HepG2 (cell line): ENCODE data around the gene BSG. TPM values are rescaled to one million over a fixed set of nuclear protein-coding genes. Genes with fewer than 3 reads are reported as not detected.
A peak's percentile ranks its signal among the peaks of the same experiment; 100 is the strongest.

ENCODE experiments used
- CBX5 ChIP-seq: sonication (generic); formaldehyde crosslinking; IDR thresholded peaks from 2 replicates; pipeline ENCODE4 v1.4.0; 2020; ENCODE audit warnings: missing genetic modification reagents, borderline replicate concordance
- CREB1 ChIP-seq, 2 experiments: fragments of 450-650 bp in 1 of 2; IDR thresholded peaks; 2 replicates each; pipeline ENCODE4 v1.6.1; 2016 to 2017; ENCODE audit warnings: control low read depth in 1 of 2, mild to moderate bottlenecking in 1 of 2, missing compliant biosample characterization in 1 of 2, missing genetic modification characterization in 1 of 2
- DR1 ChIP-seq: sonication (generic); formaldehyde crosslinking; IDR thresholded peaks from 2 replicates; pipeline ENCODE4 v1.8.0; 2021; ENCODE audit warnings: mild to moderate bottlenecking, missing genetic modification reagents, inconsistent platforms
- ETV6 ChIP-seq: sonication (generic); formaldehyde crosslinking; conservative IDR thresholded peaks from 2 replicates; pipeline ENCODE4 v1.4.0; 2020; ENCODE audit warnings: missing genetic modification reagents
- JARID2 ChIP-seq: sonication (generic); formaldehyde crosslinking; IDR thresholded peaks from 2 replicates; pipeline ENCODE4 v1.8.1; 2023; ENCODE audit warnings: missing genetic modification reagents, inconsistent platforms; ENCODE audit not compliant: insufficient replicate concordance
- KAT7 ChIP-seq: IDR thresholded peaks from 2 replicates; pipeline ENCODE4 v1.6.1; 2018; ENCODE audit warnings: borderline replicate concordance, missing compliant biosample characterization
- NFRKB ChIP-seq: fragments of 450-650 bp; IDR thresholded peaks from 2 replicates; pipeline ENCODE4 v1.6.1; 2017
- NR2C2 ChIP-seq: sonication (generic); formaldehyde crosslinking; IDR thresholded peaks from 2 replicates; pipeline ENCODE4 v1.4.0; 2020; ENCODE audit warnings: missing genetic modification reagents, mild to moderate bottlenecking, moderate library complexity, borderline replicate concordance
- POLR2AphosphoS2 ChIP-seq: IDR thresholded peaks from 2 replicates; pipeline ENCODE4 v1.6.1; 2011; ENCODE audit warnings: low read depth, low read length, improper control_type of control experiment
- RBFOX2 ChIP-seq: fragments of 200-400 bp; formaldehyde crosslinking; IDR thresholded peaks from 2 replicates; pipeline ENCODE4 v1.6.1; 2017; ENCODE audit warnings: low read depth, mild to moderate bottlenecking, low read length
- RBM39 ChIP-seq: fragments of 200-400 bp; formaldehyde crosslinking; IDR thresholded peaks from one replicate; pipeline ENCODE4 v1.6.1; 2018; ENCODE audit warnings: antibody characterized with exemption, mild to moderate bottlenecking, low read depth, low read length; ENCODE audit not compliant: poor library complexity, severe bottlenecking
- XRCC5 ChIP-seq: fragments of 200-400 bp; formaldehyde crosslinking; optimal IDR thresholded peaks from 2 replicates; pipeline ENCODE3; 2017; ENCODE audit warnings: mild to moderate bottlenecking, low read length
- ZBTB25 ChIP-seq: IDR thresholded peaks from 2 replicates; pipeline ENCODE4 v1.6.1; 2018; ENCODE audit warnings: missing genetic modification reagents
- ZBTB34 ChIP-seq: sonication (generic); formaldehyde crosslinking; IDR thresholded peaks from 2 replicates; pipeline ENCODE4 v1.8.0; 2022; ENCODE audit warnings: mild to moderate bottlenecking, missing genetic modification reagents
- ZZZ3 ChIP-seq: sonication (generic); formaldehyde crosslinking; IDR thresholded peaks from 2 replicates; pipeline ENCODE4 v1.4.0; 2020; ENCODE audit warnings: missing genetic modification reagents, mild to moderate bottlenecking, borderline replicate concordance
- polyA plus RNA-seq, 8 experiments: library from polyadenylated mRNA; depleted of rRNA in 3 of 8; stranded (reverse) in 7 of 8; unstranded in 1 of 8; fragments of >200 nt; fragmentation: Illumina TruSeq in 4 of 8; extraction: Trizol in 4 of 8; gene quantifications; 2 replicates each; pipeline versions ENCODE4 v1.2.1 to v1.2.3, GENCODE V29; 2011 to 2016; ENCODE audit warnings: low read depth in 4 of 8, missing spikeins in 1 of 8, mixed read lengths in 1 of 8; ENCODE audit not compliant: insufficient read depth in 1 of 8
- total RNA-seq, 5 experiments: library from RNA; depleted of rRNA; stranded (reverse); fragments of >200 nt; fragmentation: Illumina TruSeq; extraction: Trizol; gene quantifications; 2 replicates each; pipeline ENCODE4 v1.2.3, GENCODE V29; 2016; ENCODE audit warnings: low read depth in 1 of 5
- TF ChIP-seq, protein P1 (sequence below), 2 experiments: IDR thresholded peaks; 2 replicates each; pipeline ENCODE4 v1.6.1; 2011 to 2012; ENCODE audit warnings: low read length in 2 of 2, borderline replicate concordance in 1 of 2, low read depth in 1 of 2, mild to moderate bottlenecking in 1 of 2, moderate library complexity in 1 of 2
- TF ChIP-seq, protein P2 (sequence below): sonication (generic); formaldehyde crosslinking; conservative IDR thresholded peaks from 2 replicates; pipeline ENCODE4 v1.8.1; 2023; ENCODE audit warnings: missing genetic modification reagents
- TF ChIP-seq, protein P3 (sequence below): sonication (generic); formaldehyde crosslinking; IDR thresholded peaks from 2 replicates; pipeline ENCODE4 v1.5.0; 2020; ENCODE audit warnings: missing genetic modification reagents, mild to moderate bottlenecking, borderline replicate concordance
- TF ChIP-seq, protein P4 (sequence below): sonication (generic); formaldehyde crosslinking; IDR thresholded peaks from 2 replicates; pipeline ENCODE4 v1.4.0; 2020; ENCODE audit warnings: mild to moderate bottlenecking, missing genetic modification reagents, borderline replicate concordance

BSG gene
- total and polyA plus RNA-seq, 2 of the 13 experiments (the other 11 are each of a cell fraction or from before 2014, with no cell fraction given), result 309 to 754 TPM

DNA sequence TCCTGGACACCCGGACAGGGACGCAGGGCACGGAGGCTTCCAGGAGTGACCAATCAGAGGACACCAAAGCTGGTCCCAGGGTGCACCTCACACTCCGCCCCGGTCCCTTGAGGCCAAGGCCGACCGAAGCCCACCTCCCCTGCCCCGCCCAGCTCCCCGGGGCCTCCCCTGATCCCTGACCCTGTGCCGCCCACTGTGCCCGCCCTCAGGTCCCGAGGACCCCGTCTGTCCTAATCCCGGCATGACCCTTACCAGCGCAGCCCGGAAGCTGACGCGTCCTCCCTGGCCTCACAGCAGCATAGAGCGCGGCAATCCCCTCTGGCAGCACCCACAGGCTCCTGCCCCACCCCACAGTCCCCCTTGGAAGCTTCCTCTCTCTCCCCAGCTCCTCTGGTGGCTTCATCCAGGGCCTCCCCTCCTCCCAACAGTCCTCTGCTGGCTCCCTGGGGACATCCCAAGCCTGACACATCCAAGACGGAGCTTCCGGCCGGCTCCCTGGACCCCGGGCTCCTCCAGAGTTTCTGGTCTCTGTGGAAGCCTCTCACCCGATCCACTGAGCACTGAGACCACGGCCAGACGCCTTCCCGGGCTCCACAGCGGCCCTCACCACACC, 48.2 kb upstream of the BSG start (continued):
- TF ChIP-seq, protein P1, sequence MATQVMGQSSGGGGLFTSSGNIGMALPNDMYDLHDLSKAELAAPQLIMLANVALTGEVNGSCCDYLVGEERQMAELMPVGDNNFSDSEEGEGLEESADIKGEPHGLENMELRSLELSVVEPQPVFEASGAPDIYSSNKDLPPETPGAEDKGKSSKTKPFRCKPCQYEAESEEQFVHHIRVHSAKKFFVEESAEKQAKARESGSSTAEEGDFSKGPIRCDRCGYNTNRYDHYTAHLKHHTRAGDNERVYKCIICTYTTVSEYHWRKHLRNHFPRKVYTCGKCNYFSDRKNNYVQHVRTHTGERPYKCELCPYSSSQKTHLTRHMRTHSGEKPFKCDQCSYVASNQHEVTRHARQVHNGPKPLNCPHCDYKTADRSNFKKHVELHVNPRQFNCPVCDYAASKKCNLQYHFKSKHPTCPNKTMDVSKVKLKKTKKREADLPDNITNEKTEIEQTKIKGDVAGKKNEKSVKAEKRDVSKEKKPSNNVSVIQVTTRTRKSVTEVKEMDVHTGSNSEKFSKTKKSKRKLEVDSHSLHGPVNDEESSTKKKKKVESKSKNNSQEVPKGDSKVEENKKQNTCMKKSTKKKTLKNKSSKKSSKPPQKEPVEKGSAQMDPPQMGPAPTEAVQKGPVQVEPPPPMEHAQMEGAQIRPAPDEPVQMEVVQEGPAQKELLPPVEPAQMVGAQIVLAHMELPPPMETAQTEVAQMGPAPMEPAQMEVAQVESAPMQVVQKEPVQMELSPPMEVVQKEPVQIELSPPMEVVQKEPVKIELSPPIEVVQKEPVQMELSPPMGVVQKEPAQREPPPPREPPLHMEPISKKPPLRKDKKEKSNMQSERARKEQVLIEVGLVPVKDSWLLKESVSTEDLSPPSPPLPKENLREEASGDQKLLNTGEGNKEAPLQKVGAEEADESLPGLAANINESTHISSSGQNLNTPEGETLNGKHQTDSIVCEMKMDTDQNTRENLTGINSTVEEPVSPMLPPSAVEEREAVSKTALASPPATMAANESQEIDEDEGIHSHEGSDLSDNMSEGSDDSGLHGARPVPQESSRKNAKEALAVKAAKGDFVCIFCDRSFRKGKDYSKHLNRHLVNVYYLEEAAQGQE (IDR thresholded peaks at IDR 0.05; ENCODE audit: borderline replicate concordance in 1 of 2, low read depth in 1 of 2, low read length in 2 of 2), result no peak
- TF ChIP-seq ZBTB34 (0 out of 2 replicates have a peak, but pooled peaks have one; percentile 47), ZZZ3 (CRISPR knock-in tag) (0 out of 2 replicates have a peak, but pooled peaks have one; percentile 41), KAT7 (CRISPR knock-in tag) (no peak), POLR2AphosphoS2 (no peak), NR2C2 (peak; percentile 93), JARID2 (no peak), NFRKB (no peak), ZBTB25 (CRISPR knock-in tag) (peak; percentile 26; the same call in 1 of the 2 replicates), ETV6 (CRISPR knock-in tag) (no peak), RBFOX2 (peak; percentile 74), RBM39 (no peak), CREB1 (IDR thresholded peaks at IDR 0.05) (no peak), CREB1 (CRISPR knock-in tag; IDR thresholded peaks at IDR 0.05) (no peak; the same call in 1 of the 2 replicates), XRCC5 (no peak), DR1 (CRISPR knock-in tag) (no peak), CBX5 (no peak)
- TF ChIP-seq, protein P2, sequence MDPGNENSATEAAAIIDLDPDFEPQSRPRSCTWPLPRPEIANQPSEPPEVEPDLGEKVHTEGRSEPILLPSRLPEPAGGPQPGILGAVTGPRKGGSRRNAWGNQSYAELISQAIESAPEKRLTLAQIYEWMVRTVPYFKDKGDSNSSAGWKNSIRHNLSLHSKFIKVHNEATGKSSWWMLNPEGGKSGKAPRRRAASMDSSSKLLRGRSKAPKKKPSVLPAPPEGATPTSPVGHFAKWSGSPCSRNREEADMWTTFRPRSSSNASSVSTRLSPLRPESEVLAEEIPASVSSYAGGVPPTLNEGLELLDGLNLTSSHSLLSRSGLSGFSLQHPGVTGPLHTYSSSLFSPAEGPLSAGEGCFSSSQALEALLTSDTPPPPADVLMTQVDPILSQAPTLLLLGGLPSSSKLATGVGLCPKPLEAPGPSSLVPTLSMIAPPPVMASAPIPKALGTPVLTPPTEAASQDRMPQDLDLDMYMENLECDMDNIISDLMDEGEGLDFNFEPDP (CRISPR knock-in tag), result no peak
- TF ChIP-seq, protein P3, sequence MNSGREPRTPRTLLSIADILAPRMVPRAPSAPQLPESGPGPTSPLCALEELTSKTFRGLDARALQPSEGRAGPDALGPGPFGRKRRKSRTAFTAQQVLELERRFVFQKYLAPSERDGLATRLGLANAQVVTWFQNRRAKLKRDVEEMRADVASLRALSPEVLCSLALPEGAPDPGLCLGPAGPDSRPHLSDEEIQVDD, result no peak
- TF ChIP-seq, protein P4, sequence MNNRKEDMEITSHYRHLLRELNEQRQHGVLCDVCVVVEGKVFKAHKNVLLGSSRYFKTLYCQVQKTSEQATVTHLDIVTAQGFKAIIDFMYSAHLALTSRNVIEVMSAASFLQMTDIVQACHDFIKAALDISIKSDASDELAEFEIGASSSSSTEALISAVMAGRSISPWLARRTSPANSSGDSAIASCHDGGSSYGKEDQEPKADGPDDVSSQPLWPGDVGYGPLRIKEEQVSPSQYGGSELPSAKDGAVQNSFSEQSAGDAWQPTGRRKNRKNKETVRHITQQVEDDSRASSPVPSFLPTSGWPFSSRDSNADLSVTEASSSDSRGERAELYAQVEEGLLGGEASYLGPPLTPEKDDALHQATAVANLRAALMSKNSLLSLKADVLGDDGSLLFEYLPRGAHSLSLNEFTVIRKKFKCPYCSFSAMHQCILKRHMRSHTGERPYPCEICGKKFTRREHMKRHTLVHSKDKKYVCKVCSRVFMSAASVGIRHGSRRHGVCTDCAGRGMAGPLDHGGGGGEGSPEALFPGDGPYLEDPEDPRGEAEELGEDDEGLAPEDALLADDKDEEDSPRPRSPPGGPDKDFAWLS, result no peak
